Loucy (cell line): Measurements from ENCODE around the gene KRT35.

Experiments
- CTCF ChIP-seq: fragments of 200-600 bp; sonication (generic); conservative IDR thresholded peaks from 2 replicates; pipeline ENCODE4 v1.5.1; 2014; ENCODE audit warnings: mild to moderate bottlenecking, antibody characterized with exemption, low read length
- EZH2phosphoT487 ChIP-seq: fragments of 200-600 bp; IDR thresholded peaks from 2 replicates; pipeline ENCODE4 v1.6.1; 2018; ENCODE audit warnings: antibody characterized with exemption, mild to moderate bottlenecking, moderate library complexity, borderline replicate concordance

- TF ChIP-seq CTCF (no peak), EZH2phosphoT487 (no peak)
Measured at GRCh38 chr17:41464173-41464572, 16.8 kb downstream of the KRT35 start.
